Suprapubic skin (tissue), 4 donors: ENCODE measurements around the gene FERMT1. TPM values are rescaled to one million over a fixed set of nuclear protein-coding genes. Genes with fewer than 3 reads are reported as not detected.
"Not testable (repeated sequence)": the region's sequence is repeated elsewhere in the genome, so short reads cannot be mapped to it uniquely, and the experiment has no call there.

Source experiments
- DNase-seq, 2 donors: peaks; one replicate each; pipeline ENCODE4 v3.0.0-alpha.2; 2019; ENCODE audit warnings: low spot score in 2 of 2
- H3K27ac ChIP-seq: fragments of 200-600 bp; sonication (generic); one replicate; pipeline ENCODE4 v1.5.1; 2019
- H3K27me3 ChIP-seq: fragments of 200-600 bp; sonication (generic); one replicate; pipeline ENCODE4 v1.5.1; 2019
- H3K36me3 ChIP-seq: fragments of 200-600 bp; sonication (generic); one replicate; pipeline ENCODE4 v1.5.1; 2019
- H3K4me1 ChIP-seq: fragments of 200-600 bp; sonication (generic); one replicate; pipeline ENCODE4 v1.5.1; 2019
- H3K4me3 ChIP-seq: fragments of 200-600 bp; sonication (generic); one replicate; pipeline ENCODE4 v1.5.1; 2019; ENCODE audit warnings: mild to moderate bottlenecking
- H3K9me3 ChIP-seq: fragments of 200-600 bp; sonication (generic); one replicate; pipeline ENCODE4 v1.5.1; 2019
- CTCF ChIP-seq, 2 donors: fragments of 200-600 bp in 1 of 2; fragments of 450-650 bp in 1 of 2; sonication (generic) in 1 of 2; IDR thresholded peaks; one replicate each; pipeline ENCODE4 v1.5.1; 2016 to 2019; ENCODE audit warnings: antibody characterized with exemption in 2 of 2, mild to moderate bottlenecking in 1 of 2, moderate library complexity in 1 of 2
- EP300 ChIP-seq: sonication (generic); formaldehyde crosslinking; IDR thresholded peaks from one replicate; pipeline ENCODE4 v1.6.1; 2017; ENCODE audit warnings: antibody characterized with exemption
- POLR2A ChIP-seq, 2 donors: fragments of 450-650 bp; IDR thresholded peaks; one replicate each; pipeline ENCODE4 v1.6.1; 2017; ENCODE audit warnings: antibody characterized with exemption in 2 of 2, mild to moderate bottlenecking in 2 of 2, moderate library complexity in 2 of 2
- POLR2AphosphoS5 ChIP-seq, 3 donors: sonication (generic); formaldehyde crosslinking; IDR thresholded peaks; one replicate each; pipeline ENCODE4 v1.6.1; 2017; ENCODE audit warnings: antibody characterized with exemption in 3 of 3
- WGBS: methylation state at CpG from one replicate; pipeline ENCODE4 v1.1.5; 2018; 5-methylcytosine and 5-hydroxymethylcytosine counted together
- total RNA-seq, 4 donors: library from RNA; depleted of rRNA; stranded (reverse); fragments of >200 nt; gene quantifications; one replicate each; pipeline ENCODE4 v1.1.0, GENCODE V29; 2016

The FERMT1 gene
- total RNA-seq, 4 donors from 2014 or later = 32.9 to 53.4 (median 37.5) TPM

- Histone ChIP-seq H3K27ac (no peak overlapping the region), H3K27me3 (no peaks in the 10 kb centered on the region), H3K4me1 (no peaks in the 10 kb centered on the region), H3K9me3 (no peaks in the 10 kb centered on the region), H3K36me3 (peaks cover 69% of the 10 kb centered on the region), H3K4me3 (no peak overlapping the region)
- TF ChIP-seq POLR2A (IDR thresholded peaks at IDR 0.05) = no peak
- TF ChIP-seq EP300 = no peak
- 95% methylated on average over 4 of the region's 4 CpGs for WGBS
- no peak for DNase-seq
These were observed 86.6 kb downstream of the FERMT1 start for GRCh38 chr20:6036213-6036612.

DNA sequence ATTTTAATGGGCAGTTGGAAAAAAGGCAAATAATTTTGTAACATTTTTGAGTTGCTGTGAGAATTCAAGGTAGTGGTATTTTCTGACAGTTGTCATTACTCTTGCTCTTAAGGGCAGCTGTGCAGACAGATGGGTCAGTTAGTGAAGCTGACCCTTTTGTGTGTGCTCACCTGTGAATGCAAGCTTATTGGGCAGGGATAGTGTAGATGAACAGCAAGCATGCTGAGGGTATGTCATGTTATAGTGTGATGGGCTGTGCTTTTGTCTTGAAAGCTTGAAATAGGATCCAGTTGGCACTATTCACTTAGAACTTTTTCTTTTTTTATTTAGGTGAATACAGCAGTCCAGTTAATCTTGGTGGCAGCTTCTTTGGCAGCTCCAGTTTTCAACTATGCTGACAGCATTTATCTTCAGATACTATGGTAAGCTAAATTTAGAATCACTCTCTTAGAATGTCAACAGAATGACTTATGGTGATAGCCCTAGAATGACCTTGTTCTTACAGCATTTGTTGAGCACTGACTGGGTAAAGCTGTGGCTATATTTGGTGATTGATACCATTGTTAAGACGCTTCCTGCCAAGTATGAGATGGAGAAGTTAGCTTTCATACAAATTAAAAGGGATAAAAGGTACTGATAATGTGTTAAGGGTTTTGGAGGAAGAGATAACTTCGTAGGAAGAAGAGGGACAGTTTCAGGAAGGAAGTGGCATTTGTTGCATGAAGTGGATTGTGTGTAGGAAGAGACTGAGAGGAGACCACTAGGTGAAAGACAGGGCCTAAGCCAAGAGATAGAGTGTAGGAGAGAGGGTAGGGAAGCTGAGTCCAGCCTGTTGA lies 88.5 kb downstream of the FERMT1 start:
- no peaks in the 10 kb centered on the region for H3K27me3 ChIP-seq
- peaks cover 2% of the 10 kb centered on the region for H3K4me1 ChIP-seq
- WGBS = 80% methylated on average over 2 of the region's 2 CpGs
- TF ChIP-seq CTCF (IDR thresholded peaks at IDR 0.05) (no peak), POLR2A (IDR thresholded peaks at IDR 0.05) (no peak), POLR2AphosphoS5 (IDR thresholded peaks at IDR 0.05) (no peak), EP300 (no peak)
- no peak for DNase-seq
- H3K9me3 ChIP-seq = no peaks in the 10 kb centered on the region
- no peak overlapping the region for H3K27ac ChIP-seq
- H3K4me3 ChIP-seq = no peak overlapping the region
- peaks cover 56% of the 10 kb centered on the region for H3K36me3 ChIP-seq

GRCh38 chr20:6032907-6033306 lies 89.9 kb downstream of the FERMT1 start:
- H3K27me3 ChIP-seq, H3K9me3 ChIP-seq, DNase-seq, H3K4me3 ChIP-seq, H3K4me1 ChIP-seq, H3K27ac ChIP-seq: not testable (repeated sequence)
- peaks cover 45% of the 10 kb centered on the region for H3K36me3 ChIP-seq
- WGBS = 95% methylated on average over 8 of the region's 8 CpGs

DNA sequence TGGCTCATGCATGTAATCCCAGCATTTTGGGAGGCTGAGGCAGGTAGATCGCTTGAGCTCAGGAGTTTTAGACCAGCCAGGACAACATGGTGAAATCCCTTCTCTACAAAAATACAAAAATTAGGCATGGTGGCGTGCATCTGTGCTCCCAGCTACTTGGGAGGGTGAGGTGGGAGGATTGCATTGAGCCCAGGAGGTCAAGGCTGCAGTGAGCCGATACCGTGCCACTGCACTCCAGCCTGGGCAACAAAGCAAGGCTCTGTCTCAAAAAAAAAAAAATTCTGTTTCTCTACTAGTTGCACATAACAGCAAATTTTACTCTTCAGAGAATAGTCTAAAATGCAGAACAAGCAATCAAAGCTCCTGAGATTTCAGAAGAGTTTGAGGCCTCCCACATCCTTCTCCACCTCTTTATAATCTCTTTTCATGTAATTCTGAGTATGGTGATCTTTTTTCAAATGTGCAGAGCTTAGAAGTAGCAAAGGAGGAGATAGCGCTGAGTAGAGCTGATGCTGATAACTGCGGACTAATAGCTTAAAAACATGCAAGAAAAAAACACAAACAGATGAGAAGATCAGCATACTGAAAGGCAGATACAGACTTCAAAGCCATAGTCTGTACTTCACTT lies 92.3 kb downstream of the FERMT1 start:
- no peaks in the 10 kb centered on the region for H3K27me3 ChIP-seq

DNA sequence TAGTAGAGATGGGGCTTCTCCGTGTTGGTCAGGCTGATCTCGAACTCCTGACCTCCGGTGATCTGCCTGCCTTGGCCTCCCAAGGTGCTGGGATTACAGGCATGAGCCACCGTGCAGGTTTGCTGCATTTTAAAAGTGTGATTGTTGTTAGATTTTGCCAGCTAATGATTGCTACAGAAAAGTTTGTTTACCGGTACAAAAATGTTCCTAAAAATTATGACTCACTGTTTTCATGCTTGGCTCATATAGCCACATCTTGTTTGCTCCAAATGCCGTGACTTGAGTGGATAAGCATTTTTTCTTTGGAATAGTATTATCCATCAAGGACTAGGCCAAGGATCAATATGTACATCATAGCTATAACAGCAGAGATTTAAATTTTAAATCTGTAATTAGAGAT lies 93.3 kb downstream of the FERMT1 start:
- TF ChIP-seq EP300 (no peak), CTCF (IDR thresholded peaks at IDR 0.05) (no peak), POLR2AphosphoS5 (IDR thresholded peaks at IDR 0.05) (no peak)
- H3K27ac ChIP-seq = no peak overlapping the region
- 56% methylated on average over 6 of the region's 6 CpGs for WGBS

More for the DNA sequence above, 92.3 kb downstream of the FERMT1 start:
- H3K4me3 ChIP-seq = no peak overlapping the region
- no peak for TF ChIP-seq EP300
- TF ChIP-seq CTCF (IDR thresholded peaks at IDR 0.05) = no peak
- TF ChIP-seq POLR2AphosphoS5 (IDR thresholded peaks at IDR 0.05) = no peak
- no peak for TF ChIP-seq POLR2A (IDR thresholded peaks at IDR 0.05)
- 92% methylated on average over 6 of the region's 6 CpGs for WGBS
- no peak for DNase-seq
- H3K9me3 ChIP-seq = no peaks in the 10 kb centered on the region
- H3K36me3 ChIP-seq = peaks cover 25% of the 10 kb centered on the region
- H3K4me1 ChIP-seq = peaks cover 9% of the 10 kb centered on the region
- H3K27ac ChIP-seq = no peak overlapping the region

DNA sequence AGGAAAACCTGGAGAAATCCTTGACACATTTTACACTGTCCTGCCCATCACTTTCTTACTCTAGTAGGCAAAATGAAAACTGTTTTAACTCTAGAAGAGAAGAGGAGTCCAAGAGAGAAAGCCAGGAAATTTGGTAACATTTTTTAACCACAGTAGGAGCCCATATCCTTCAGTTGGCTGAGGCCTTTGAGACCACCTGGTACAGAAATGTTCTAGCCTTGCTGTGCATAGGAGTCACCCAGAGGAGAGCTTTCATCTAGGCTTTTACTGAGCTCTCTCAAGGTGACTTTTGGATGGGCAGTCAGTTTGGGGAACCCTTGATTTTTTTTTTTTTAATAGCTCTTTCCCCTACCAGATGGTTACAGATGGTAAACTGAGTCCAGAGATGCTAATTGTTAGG lies 94.0 kb downstream of the FERMT1 start:
- Histone ChIP-seq H3K27ac (no peak overlapping the region), H3K4me1 (peaks cover 9% of the 10 kb centered on the region), H3K4me3 (no peak overlapping the region), H3K9me3 (no peaks in the 10 kb centered on the region), H3K27me3 (no peaks in the 10 kb centered on the region), H3K36me3 (peaks cover 24% of the 10 kb centered on the region)
- TF ChIP-seq POLR2A (IDR thresholded peaks at IDR 0.05) (no peak), EP300 (no peak), CTCF (IDR thresholded peaks at IDR 0.05) (no peak), POLR2AphosphoS5 (IDR thresholded peaks at IDR 0.05) (no peak)
- DNase-seq = no peak

More for the DNA sequence above, 93.3 kb downstream of the FERMT1 start:
- Histone ChIP-seq H3K36me3 (peaks cover 24% of the 10 kb centered on the region), H3K27me3 (no peaks in the 10 kb centered on the region), H3K4me1 (peaks cover 9% of the 10 kb centered on the region), H3K4me3 (no peak overlapping the region), H3K9me3 (no peaks in the 10 kb centered on the region)
- DNase-seq = no peak
